Nephron progenitor cell (in vitro differentiated cells): Measurements from ENCODE around the gene KRTAP10-2.
"Not testable (repeated sequence)": the region's sequence is repeated elsewhere in the genome, so short reads cannot be mapped to it uniquely, and the experiment has no call there.

ENCODE experiments used
- DNase-seq: peaks from one replicate; pipeline ENCODE4 v3.0.0; 2021
- H3K27ac Mint-ChIP-seq: 2 replicates; pipeline ENCODE4 v1.8.0; 2021; ENCODE audit warnings: mild to moderate bottlenecking, moderate library complexity, mixed read lengths
- H3K27me3 Mint-ChIP-seq: 2 replicates; pipeline ENCODE4 v1.8.0; 2021; ENCODE audit warnings: mild to moderate bottlenecking, low read depth, mixed read lengths; ENCODE audit not compliant: poor library complexity
- H3K36me3 Mint-ChIP-seq: 2 replicates; pipeline ENCODE4 v1.8.0; 2021; ENCODE audit warnings: low read depth, mixed read lengths
- H3K4me1 Mint-ChIP-seq: 2 replicates; pipeline ENCODE4 v1.8.0; 2021; ENCODE audit warnings: mixed read lengths
- H3K4me3 Mint-ChIP-seq: 2 replicates; pipeline ENCODE4 v1.8.0; 2021; ENCODE audit warnings: mild to moderate bottlenecking, moderate library complexity, mixed read lengths
- H3K9me3 Mint-ChIP-seq: 2 replicates; pipeline ENCODE4 v1.8.0; 2021; ENCODE audit warnings: mild to moderate bottlenecking, moderate library complexity, mixed read lengths
- TF ChIP-seq, protein P1 (sequence below): fragments of 200-600 bp; sonication (generic); IDR thresholded peaks from 2 replicates; pipeline ENCODE4 v1.5.0; 2021; ENCODE audit warnings: antibody characterized with exemption

Gene KRTAP10-2

DNA sequence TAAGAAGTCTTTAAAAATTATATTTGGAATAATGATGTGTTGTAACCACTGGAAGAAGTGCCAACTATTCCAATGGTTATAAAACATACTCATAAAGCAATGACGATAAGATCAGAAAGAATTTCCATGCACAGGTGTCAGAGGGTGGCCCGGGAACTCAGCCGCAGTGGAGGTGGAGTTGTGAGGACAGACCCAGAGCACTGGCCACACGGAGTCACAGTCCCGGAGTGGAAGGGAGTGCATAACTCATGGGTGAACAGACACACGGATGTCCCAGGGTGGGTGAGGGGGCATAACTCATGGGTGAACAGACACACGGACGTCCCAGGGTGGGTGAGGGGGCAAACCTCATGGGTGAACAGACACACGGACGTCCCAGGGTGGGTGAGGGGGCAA lies 24.7 kb upstream of the KRTAP10-2 start:
- Mint-ChIP-seq H3K4me3 (no peak overlapping the region), H3K27me3 (peaks cover 23% of the 10 kb centered on the region), H3K9me3 (peaks cover 70% of the 10 kb centered on the region), H3K36me3 (peaks cover 4% of the 10 kb centered on the region), H3K27ac (no peak overlapping the region), H3K4me1 (peaks cover 14% of the 10 kb centered on the region)
- DNase-seq: no peak
- TF ChIP-seq, protein P1, sequence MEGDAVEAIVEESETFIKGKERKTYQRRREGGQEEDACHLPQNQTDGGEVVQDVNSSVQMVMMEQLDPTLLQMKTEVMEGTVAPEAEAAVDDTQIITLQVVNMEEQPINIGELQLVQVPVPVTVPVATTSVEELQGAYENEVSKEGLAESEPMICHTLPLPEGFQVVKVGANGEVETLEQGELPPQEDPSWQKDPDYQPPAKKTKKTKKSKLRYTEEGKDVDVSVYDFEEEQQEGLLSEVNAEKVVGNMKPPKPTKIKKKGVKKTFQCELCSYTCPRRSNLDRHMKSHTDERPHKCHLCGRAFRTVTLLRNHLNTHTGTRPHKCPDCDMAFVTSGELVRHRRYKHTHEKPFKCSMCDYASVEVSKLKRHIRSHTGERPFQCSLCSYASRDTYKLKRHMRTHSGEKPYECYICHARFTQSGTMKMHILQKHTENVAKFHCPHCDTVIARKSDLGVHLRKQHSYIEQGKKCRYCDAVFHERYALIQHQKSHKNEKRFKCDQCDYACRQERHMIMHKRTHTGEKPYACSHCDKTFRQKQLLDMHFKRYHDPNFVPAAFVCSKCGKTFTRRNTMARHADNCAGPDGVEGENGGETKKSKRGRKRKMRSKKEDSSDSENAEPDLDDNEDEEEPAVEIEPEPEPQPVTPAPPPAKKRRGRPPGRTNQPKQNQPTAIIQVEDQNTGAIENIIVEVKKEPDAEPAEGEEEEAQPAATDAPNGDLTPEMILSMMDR: no peak

DNA sequence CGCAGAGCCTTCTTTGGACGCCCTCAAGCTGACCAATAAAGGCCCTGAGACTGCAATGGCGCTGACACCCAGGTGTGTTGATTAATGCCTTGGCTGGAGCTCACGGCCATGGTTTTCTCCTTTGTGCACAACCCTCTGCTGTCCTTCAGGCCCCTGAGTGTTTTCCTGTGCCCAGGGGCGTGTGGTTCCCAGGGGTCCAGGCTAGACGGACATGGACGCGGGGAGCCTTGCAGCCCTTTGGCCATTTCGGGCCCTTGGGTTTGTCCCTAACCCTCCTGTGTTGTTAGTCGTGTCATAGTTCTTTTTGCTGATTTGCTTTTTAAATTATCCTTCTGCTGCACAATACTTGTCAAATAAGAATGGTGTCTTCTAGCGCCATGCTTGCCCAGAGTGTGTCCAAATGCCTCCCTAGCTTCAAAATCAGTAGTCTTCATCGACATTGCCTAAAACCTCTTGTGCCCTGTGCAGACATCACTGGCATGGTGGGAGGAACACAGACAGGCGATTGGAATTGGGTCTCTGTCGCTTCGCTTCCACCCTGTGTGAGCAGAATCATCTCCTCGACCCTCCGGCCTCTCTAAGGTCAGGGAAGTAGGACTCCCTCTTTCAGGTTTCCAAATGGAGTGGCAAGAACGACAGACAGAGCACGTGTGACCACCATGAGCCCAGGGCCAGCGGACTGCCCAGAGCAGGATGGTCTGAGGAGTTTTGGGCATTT lies 24.2 kb upstream of the KRTAP10-2 start:
- Mint-ChIP-seq H3K27ac (no peak overlapping the region), H3K4me3 (no peak overlapping the region), H3K27me3 (peaks cover 26% of the 10 kb centered on the region), H3K9me3 (peaks cover 70% of the 10 kb centered on the region), H3K4me1 (peaks cover 14% of the 10 kb centered on the region), H3K36me3 (peaks cover 4% of the 10 kb centered on the region)
- DNase-seq: no peak
- TF ChIP-seq, protein P1: no peak

DNA sequence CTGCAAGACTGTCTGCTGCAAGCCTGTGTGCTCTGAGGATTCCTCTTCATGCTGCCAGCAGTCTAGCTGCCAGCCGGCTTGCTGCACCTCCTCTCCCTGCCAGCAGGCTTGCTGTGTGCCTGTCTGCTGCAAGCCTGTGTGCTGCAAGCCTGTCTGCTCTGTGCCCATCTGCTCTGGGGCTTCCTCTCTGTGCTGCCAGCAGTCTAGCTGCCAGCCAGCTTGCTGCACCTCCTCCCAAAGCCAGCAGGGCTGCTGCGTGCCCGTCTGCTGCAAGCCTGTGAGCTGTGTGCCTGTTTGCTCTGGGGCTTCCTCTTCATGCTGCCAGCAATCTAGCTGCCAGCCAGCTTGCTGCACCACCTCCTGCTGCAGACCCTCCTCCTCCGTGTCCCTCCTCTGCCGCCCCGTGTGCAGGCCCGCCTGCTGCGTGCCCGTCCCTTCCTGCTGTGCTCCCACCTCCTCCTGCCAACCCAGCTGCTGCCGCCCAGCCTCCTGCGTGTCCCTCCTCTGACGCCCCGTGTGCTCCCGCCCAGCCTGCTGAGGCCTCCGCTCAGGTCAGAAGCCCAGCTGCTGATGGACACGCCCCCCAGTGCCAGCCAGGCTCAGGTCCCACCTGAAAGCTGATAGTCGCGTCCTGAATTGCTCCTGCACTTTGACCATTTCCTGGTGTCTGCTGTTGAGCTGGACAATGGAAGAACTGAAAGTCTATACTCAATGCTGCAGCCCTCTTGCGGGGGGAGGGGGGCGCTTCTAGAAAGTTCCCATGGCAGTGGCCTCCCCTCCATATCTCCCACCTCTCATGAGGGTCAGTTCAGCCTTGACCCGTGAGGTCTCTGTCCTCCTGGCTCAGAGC lies 23.4 kb upstream of the KRTAP10-2 start:
- Mint-ChIP-seq H3K4me1 (peaks cover 14% of the 10 kb centered on the region), H3K27ac (no peak overlapping the region), H3K4me3 (peak overlapping the region; percentile 45), H3K36me3 (peaks cover 4% of the 10 kb centered on the region), H3K27me3 (peaks cover 28% of the 10 kb centered on the region), H3K9me3 (peaks cover 65% of the 10 kb centered on the region)
- DNase-seq: no peak
- TF ChIP-seq, protein P1: no peak

DNA sequence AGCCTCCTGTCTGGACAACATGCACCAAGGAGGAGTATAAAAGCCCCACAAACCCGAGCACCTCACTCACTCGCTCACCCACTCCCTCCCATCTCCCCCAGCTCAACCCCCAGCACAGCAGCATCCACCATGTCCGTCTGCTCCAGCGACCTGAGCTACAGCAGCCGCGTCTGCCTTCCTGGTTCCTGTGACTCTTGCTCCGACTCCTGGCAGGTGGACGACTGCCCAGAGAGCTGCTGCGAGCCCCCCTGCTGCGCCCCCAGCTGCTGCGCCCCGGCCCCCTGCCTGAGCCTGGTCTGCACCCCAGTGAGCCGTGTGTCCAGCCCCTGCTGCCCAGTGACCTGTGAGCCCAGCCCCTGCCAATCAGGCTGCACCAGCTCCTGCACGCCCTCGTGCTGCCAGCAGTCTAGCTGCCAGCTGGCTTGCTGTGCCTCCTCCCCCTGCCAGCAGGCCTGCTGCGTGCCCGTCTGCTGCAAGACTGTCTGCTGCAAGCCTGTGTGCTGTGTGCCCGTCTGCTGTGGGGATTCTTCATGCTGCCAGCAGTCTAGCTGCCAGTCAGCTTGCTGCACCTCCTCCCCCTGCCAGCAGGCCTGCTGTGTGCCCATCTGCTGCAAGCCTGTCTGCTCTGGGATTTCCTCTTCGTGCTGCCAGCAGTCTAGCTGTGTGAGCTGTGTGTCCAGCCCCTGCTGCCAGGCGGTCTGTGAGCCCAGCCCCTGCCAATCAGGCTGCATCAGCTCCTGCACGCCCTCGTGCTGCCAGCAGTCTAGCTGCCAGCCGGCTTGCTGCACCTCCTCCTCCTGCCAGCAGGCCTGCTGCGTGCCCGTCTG lies 22.5 kb upstream of the KRTAP10-2 start, which contains the start of gene KRTAP10-4:
TSS of gene KRTAP10-4 (plus strand) at position 100 of the 827 bp plus-strand sequence. CDS start at position 130, 30 bp downstream.
- Mint-ChIP-seq H3K27me3 (peaks cover 33% of the 10 kb centered on the region), H3K9me3 (peaks cover 65% of the 10 kb centered on the region), H3K27ac (peak within 1 kb of the TSS; percentile 29), H3K4me1 (peaks cover 14% of the 10 kb centered on the region)
- not testable (repeated sequence) for H3K4me3 Mint-ChIP-seq, H3K36me3 Mint-ChIP-seq, DNase-seq

DNA sequence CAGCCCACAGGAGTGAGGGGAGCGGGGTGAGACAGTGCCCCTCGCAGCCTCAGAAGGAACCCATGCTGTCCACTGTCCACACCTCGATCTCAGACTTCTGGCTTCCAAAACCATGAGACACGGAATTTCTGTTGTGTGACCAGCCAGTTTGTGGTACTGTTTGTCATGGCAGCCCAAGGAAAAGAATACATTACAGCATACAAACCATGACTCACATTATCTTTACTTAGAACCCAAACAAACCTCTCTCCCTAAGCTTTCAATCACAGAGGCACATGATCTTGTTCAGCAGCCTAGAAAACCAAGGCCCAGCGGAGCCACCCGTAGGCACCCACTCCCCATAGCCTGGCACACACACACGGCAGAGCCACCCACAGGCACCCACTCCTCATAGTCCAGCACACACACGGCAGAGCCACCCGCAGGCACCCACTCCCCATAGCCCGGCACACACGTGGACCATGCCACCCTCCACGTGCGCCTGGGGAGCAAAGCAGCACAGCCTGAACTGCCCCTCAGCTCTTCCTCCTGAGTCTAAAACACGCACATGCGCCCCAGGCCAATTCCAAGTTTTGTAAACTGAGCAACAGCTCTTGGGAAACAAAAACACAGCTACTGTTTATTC lies 21.8 kb upstream of the KRTAP10-2 start:
- Mint-ChIP-seq H3K36me3 (peaks cover 4% of the 10 kb centered on the region), H3K9me3 (peaks cover 62% of the 10 kb centered on the region), H3K27me3 (peaks cover 33% of the 10 kb centered on the region), H3K27ac (peak overlapping the region; percentile 29), H3K4me3 (no peak overlapping the region), H3K4me1 (peaks cover 14% of the 10 kb centered on the region)
- TF ChIP-seq, protein P1: no peak
- DNase-seq: no peak
